NCI-H524 (cell line): ENCODE measurements around the gene MPHOSPH9.

Source experiments
- DNase-seq, 2 experiments: peaks; one replicate each; lab custom pipeline; 2025; lab: John Stamatoyannopoulos, UW

The MPHOSPH9 gene, protein sequence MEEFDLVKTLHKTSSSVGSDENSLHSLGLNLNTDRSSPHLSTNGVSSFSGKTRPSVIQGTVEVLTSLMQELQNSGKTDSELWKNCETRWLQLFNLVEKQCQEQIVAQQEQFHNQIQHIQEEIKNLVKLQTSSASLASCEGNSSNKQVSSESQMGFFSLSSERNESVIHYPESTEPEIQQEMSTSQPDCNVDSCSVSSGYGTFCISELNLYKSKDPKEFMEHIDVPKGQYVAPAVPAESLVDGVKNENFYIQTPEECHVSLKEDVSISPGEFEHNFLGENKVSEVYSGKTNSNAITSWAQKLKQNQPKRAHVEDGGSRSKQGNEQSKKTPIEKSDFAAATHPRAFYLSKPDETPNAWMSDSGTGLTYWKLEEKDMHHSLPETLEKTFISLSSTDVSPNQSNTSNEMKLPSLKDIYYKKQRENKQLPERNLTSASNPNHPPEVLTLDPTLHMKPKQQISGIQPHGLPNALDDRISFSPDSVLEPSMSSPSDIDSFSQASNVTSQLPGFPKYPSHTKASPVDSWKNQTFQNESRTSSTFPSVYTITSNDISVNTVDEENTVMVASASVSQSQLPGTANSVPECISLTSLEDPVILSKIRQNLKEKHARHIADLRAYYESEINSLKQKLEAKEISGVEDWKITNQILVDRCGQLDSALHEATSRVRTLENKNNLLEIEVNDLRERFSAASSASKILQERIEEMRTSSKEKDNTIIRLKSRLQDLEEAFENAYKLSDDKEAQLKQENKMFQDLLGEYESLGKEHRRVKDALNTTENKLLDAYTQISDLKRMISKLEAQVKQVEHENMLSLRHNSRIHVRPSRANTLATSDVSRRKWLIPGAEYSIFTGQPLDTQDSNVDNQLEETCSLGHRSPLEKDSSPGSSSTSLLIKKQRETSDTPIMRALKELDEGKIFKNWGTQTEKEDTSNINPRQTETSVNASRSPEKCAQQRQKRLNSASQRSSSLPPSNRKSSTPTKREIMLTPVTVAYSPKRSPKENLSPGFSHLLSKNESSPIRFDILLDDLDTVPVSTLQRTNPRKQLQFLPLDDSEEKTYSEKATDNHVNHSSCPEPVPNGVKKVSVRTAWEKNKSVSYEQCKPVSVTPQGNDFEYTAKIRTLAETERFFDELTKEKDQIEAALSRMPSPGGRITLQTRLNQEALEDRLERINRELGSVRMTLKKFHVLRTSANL

DNA sequence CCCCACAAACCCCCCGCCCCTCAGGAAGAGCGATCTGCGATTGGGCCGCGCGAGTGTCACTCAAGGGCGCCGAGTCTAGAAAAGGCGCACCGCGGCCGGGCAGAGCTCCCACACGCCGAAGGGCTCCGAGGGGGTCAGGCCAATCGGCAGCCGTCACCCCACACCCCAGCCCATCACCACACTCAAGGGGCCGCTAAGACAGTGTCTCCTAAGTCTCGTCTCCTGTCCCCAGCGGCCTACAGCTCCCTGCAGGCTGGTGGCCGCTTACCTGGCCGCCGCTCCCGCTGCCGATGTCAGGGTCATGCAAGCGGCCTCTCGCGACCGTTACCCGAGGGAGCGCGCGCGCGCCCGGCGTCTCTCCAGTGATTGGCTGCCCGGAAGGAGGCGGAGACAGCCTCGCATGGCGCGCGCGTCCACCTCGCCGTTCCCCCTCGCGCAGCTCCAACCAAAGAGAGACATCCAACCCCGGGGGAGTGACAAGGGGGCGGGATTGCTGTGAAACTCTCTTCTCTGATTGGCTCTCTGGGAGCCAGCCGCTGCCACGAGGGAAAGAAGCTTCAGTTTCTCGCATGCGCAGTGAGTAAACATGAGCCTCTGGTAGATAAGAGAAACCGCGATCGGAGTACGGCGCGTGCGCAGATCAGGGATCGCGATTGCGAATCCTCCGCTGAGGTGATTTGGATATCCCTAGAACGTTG, at the start of gene MPHOSPH9, which contains the start of gene MTRFR:
Gene MPHOSPH9, minus strand, starts transcription at position 335 of the 698 bp plus-strand sequence. CDS start 2,777 bp downstream, outside the sequence.
Gene MTRFR, plus strand, starts transcription at position 630 of the 698 bp plus-strand sequence. CDS start 20,239 bp downstream, outside the sequence.
- DNase-seq, result peak; percentile 99

DNA sequence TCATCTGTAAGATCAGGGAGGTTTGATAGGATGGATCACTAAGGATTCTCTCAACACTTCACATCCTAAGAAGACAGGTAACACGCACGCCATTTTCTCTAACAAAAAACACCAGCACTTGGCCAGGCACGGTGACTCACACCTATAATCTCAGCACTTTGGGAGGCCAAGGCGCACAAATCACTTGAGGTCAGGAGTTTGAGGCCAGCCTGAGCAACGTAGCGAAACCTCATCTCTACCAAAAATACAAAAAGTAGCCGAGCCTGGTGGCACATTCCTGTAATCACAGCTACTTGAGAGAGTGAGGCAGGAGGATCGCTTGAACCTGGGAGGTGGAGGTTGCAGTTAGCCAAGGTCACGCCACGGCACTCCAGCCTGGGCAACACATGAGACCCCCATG, 49.2 kb upstream of the MPHOSPH9 start:
- no peak for DNase-seq

DNA sequence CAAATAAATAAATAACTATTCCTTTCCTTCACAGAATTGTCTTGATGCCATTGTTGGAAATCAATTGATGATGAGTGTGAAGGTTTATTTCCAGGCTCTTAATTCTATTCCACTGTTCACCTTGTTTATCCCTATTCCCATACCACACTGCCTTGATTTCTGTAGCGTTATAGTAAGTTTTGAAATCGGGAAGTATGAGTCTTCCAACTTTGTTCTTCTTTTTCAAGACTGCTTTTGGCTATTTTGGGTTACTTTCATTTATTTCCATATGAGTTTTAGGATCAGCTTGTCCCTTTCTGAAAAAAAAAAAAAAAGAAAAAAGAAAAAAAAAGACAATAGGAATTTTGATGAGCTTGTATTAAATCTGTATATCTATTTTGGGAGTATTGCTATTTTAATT, 48.0 kb upstream of the MPHOSPH9 start:
- DNase-seq, result no peak

DNA sequence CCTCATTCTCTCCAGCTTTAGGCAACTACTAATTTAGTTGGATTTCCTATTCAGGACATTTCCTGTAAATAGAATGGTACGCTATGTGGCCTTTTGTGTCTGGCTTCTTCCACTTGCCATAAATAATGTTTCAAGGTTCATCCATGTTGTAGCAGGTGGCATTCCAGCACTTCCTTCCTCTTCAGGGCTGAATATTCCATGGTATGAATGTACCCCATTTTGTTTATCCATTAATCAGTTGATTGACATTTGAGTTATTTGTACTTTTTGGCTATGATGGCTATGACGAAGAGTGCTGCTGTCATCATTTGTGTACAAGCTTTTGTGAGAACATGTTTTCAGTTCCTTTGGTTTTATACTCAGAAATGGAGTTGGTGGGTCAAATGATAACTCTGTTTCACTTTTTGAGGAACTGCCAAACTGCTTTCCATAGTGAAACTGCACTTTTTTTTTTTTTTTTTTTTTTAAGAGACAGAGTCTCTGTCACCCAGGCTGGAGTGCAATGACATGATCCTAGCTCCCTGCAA, 45.2 kb upstream of the MPHOSPH9 start:
- no peak for DNase-seq

DNA sequence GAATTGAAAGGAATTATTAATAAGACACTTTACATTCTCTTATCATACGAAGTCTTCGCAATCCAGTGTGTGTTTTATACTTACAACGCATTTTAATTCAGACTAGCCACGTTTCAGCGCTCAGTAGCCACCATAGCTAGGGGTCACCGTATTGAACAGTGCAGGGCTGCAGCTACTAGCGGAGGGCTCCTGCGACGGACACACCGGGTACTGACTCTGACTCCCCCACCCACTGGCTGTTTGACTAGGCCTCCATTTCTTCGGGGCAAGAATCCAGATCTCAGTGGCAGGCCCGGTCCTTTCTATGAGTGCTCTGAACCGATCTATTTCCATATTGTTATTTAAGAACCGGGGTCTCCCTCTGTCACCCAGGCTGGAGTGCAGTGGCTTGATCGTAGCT, 40.2 kb upstream of the MPHOSPH9 start:
- DNase-seq, result no peak

DNA sequence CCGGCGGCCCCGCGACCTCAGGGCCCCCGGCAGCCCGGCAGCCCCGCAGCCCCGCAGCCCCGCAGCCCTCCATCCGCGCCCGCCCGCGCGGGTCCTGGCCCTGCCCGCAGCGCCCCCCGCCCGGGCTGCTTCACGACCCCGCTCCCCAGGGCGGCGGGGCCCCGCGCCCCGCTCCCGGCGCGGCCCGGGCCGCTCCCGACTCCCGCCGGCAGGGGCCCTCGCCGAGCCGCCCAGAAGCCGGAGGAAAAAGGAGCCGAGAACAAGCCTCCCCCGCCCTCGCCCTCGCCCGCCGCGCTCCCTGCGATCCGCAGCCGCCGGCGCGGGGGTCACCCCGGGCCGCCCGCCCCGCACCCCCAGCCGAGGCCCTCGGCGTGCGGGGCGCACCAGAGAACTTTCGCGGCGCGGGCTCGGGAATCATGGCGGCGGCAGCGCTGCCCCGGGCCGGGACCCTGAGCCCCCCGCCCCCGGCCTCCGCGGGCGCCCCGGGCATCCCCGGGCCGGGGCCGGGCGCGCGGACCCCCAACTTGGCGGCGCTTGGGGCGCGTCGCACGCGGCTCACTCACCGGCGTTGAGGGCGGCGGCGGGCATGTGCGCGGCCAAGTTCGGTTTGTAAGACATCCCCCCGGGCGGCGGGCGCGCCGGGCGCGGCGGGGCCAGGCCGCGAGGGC, 38.2 kb upstream of the MPHOSPH9 start:
- peak in 1 of 2 experiments; percentile 35 for DNase-seq

DNA sequence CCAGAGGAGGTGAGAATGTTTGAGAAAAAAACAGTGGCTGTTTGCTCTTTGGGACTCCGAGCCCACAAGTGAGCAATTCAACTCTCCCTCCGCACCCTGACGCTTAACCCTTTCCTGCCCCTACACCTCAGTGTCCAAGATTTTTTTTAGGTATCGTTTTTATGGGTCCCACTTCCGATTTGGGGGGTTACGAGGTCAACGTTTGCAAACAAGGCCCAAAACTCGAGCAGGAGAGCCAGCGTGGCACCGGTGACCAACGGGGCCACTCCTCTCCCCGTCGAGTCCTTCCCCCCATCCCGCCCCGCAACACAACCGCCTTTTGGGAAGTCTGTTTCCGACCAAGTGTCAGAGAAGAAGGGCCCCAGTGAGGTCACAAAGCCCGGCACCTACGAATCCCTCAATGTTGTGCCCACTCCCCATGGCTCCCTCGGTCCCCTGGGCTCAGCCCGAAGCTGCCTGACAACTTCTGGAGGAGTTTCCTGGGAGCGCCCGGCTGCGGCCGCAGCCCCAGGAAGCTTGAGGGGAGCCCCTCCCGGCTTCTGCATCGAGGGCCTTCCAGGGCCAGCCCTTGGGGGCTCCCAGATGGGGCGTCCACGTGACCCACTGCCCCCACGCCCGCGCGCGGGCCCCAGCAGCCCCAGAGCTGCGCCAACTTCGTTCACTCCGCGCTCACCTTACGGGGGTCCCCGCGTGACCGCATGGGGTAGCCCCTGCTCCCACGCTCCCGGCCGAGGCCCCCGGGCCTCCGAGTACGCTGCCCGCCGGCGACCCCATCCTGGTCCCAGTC, 37.5 kb upstream of the MPHOSPH9 start:
- DNase-seq, result peak in 1 of 2 experiments; percentile 33

DNA sequence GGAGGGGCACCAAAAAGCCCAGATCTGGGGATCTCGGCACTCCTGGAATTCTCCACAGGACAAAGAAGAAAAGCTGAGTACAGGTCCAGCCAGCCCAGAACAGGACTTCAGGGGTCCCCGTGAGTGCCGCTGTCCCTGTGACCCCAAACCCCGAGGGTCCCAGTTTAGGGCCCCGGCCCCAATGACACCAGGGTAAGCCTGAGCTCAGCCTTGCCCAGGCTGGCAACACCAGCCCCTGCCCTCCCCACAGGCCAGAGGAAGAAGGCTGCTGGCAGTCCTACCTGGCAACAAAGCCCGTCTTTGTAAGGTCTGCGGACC, 36.9 kb upstream of the MPHOSPH9 start:
- no peak for DNase-seq

DNA sequence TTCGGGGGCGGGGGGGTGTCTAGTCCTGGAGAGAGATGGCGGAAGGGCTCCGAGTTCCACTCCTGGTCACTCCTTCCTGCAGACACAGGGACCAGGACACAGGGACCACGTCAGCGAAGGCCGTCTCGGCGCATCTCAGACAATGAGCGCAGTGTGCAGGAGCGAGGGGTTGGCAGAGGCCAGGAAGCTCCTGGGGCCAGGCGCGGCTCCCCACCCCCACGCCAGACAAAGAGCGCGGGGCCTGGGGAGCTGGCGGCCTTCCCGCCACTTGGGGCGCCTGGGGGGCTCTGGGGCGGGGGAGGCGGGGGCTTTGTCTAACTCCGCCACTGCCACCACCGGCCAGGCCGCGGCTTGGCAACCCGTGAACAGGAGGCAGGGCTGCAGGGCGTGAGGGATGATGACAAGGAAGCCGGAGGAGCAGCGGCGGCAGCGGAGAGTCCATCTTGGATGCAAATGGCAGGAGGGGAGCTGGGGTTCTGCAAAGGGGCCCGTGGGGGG, 36.5 kb upstream of the MPHOSPH9 start:
- DNase-seq, result peak; percentile 50 to 70

DNA sequence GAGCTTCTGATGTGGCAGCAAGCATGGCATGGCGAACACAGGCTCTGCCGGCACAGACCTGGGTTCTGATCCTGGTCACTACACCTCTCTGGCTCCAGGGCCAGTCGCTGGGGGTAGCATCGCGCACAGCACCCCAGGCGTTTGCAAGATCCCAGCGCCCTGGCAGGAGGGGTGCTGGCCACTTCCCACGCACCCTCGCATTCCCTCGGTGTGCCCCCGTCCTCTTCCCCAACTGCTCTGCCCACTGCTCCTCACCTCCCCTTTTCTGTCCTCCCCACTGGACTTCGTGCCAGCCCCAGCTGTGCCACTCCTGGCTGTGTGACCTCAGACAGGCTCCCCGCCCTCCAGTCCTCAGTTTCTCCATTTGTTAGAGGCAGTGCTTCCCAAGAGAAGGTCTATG, 35.9 kb upstream of the MPHOSPH9 start:
- no peak for DNase-seq

DNA sequence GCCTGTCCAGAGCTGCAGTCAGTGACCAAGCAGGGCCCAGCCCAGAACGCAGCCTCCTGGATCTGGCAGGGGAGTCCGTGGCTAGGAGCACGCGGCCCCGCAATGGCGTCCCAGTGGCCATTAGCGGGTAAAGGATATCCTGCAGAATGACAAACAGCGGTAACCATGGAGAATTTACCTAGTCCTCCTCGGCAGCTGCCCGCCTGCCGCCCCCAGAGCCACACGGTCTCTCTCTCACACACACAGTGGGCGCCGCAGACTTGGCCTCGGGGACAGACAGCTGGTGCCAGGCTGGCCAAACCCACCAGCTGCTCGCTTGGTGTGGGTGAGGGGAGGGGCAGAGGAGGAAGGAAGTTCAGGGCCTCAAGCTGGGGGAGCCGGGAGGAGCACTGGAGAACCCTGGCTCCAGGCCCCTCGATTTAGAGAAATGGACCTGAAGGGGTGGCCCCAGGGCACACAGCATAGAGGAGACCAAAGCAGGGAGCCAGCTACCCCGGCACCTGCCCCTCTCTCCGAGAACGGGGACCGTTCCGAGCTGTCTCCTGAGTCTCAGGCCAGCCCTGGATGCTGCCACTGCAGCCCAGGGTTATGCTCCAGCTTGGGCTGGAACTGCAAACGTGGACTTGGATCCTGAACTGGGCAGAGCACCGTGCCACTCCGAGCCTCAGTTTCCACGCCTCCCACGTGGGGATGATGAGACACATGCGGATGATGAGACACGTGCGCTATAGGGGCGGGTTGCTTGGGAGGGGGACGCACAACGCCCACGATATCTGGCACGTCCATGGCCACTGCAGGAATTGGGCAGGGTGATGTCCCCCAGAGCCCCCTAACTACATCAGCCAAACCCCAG, 35.3 kb upstream of the MPHOSPH9 start:
- DNase-seq, result peak; percentile 83 to 91

DNA sequence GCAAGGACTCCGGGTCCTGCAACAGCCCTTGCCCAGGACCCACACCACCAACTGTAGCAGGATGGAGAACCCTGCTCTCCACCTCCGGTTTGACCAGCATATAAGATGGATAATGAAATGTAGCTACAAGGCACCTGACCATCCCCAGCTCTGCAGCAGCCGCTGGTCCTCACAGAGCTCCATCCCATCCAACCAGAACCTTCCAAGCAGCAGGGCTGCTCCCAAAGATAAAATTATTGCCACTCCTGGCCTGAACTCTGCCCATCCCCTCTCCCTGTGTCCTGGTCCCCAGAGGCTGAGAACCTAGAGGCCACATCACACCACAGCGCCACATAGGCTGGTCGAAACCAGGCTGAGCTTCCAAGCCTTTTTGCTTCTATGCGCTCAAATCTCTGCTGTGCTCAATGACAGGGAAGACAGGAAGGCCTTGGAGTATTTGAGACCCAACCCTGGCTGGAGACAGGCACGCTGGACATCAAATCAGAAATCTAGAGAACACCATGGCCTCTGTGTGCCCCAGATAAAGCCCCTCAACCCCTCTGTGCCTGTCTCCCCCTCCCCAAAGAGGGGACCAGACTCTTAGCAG, 34.5 kb upstream of the MPHOSPH9 start:
- DNase-seq, result peak in 1 of 2 experiments; percentile 22

DNA sequence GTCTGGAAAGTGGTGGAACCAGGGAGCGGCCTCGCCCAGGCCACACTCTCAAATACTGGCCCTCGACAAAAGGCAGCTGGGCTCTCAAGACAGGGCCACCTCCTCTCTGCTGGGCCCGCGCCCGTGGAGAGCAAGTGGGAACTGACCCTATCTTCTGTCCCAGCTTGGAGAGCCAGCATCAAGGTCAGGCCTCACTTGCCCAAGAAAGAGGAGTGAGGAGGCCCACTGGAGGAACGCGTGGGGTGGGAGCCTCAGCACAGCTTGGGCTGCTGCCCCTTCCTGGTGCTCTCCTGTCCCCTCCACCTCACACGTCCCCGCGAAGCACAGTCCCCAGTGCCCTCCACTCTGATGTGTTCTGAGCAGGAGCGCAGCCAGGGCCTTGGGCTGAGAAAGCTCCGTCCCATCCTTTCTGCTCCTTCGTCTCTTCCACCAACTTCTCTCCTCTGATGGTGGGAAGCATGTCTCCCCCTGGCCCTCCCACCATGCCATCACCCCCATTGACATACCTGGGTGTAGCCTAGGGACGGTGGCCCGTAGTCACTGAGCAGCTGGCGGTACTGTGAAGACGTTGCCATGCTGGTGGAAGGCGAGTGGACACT, 33.8 kb upstream of the MPHOSPH9 start:
- no peak for DNase-seq

DNA sequence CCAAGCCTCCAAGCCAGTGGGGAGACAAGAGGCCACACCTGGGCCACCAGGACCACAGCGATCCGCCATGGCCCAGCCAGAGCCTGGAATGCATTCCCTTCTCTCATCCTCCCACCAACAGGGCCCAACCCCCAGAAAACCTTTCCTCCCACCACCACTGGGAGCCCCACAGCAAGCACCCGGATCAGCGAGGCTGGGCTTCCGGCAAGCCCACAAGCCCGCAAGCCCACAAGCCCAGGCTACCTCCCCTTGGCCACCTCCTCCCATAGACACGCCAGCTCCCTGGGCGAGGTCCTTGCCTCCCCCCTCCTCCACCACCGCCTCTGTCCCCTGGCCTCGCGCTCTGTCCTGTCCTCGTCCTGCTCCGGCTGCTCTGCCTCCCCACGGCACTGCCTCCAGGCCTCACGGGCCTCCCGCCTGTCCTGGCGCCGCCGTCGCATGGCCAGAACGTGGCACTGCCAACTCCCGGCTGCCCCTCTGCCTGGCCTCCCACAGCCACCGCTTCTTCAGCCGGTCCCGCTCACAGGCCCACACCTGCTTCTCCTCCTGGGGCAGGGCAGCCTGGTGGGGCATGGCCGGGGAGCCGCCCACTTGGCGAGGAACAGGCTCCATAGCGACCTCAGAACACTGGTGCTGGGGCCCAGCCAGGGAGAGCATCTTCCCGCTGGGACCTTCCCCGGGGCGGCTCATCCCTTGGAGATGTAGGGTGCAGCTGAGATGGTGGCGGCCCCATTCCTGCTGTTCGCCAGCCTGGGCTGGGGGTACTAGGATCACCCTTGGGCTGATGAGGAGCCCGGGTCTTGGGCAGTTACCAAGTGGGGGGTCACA, 33.1 kb upstream of the MPHOSPH9 start:
- no peak for DNase-seq

DNA sequence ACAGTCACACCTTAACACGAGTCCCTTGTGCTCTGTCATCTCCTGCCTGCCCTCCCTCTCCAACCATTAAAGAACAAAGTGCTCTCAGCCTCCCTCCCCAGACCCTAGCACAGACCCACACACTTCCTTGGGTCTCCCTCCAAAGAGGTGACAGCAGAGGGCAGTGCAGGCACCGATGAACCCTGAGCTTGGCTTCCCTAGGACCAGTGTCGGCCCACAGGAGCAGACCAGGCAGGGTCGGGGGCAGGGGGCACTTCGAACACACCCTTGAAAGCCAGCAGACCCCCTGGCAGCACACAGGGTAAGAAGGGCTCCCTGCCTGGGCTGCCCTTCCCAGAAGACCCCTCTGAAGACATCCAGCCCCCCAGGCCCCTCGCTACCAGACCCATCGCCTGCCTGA, 31.7 kb upstream of the MPHOSPH9 start:
- DNase-seq, result peak in 1 of 2 experiments; percentile 18

DNA sequence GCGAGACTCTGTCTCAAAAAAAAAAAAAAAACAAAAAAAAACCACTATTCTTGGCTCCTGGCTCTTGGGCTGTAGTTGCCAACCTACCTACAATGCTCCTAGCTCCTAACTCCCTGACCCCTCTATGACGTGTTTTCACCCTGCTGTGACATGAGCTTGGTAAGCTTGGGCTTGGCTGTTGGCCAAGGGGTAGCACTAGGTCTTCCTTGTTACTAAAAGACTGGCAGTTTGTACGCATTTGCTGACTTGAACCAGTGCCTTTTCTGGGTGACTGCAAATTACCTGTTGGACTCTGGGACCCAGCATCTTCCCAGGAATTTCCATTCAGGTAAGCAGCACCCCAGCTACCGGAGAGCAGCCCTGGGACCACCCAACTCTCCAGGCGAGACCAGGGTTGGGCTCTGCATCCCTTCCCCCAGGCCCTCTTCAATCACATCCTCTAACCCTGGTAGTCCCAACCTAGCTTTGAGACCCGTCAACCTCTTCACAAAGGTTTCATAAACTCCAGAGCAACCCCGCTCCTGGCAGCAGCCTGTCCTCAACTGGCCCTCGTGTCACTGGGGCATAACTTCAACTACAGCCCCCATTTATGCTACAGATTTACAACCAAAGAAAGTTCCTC, 30.4 kb upstream of the MPHOSPH9 start:
- no peak for DNase-seq

DNA sequence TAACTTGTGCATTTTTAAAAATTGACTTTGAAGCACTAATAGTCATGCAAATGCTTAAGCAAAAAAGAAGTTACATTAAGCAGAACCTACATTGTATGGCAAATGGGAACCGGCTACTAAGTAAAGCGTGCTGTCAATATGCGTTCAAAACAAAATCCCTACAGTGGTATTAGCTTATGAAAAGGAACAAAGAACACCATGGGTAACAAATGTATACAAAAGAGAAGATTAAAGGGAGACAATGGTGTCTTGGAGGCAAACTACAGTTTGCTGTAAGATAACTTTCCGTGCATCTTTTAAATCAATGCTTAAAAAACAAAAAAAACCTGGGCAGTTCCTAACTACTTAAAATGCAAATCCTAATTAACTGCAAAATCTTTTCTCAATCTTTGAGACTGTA, 28.3 kb upstream of the MPHOSPH9 start:
- no peak for DNase-seq
